ENCODE data around the gene KIRREL3. TPM values are rescaled to one million over a fixed set of nuclear protein-coding genes. Genes with fewer than 3 reads are reported as not detected.

KIRREL3 gene
- total and polyA plus RNA-seq, 2 of the 4 experiments (the other 2 are of a cell fraction): 10.9 to 15.9 TPM

DNA sequence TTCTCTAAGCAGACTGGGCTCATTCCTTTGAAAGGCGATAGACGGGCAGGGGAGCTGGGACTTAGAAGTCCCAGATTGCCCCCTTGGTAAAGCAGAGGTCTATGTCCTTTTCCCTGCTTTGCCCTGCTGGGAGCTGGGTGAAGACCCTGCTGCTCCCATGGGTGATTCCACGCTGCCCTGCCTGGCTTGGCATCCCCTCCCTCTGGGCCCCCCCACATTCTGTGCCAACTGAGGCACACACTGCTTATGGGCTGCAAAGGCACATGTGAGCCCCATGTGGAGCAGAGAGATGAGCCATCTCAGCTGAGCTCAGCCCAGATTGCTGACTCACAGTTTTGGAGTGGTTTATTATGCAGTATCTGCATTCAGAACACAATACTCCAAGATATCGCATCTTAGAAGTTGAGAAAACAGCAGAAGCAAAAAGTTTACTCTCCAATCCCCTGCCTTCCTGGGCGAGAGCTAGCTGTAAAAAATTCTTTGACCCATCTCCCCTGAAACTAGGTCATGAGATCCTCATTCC, 517.9 kb downstream of the KIRREL3 start:
- dilution Hi-C loops (cut with HindIII; ENCODE audit: low sequenced_read_pairs, unreplicated experiment): no loop called here
- Histone ChIP-seq H3K9ac (ENCODE audit: low read depth, low read length) (no peak overlapping the region), H3K14ac (replicated peaks; ENCODE audit: low read depth, low read length) (no peak overlapping the region), H4K8ac (ENCODE audit: low read depth in 2 of 2, low read length in 2 of 2) (no peak overlapping the region), H2AK5ac (ENCODE audit: low read depth, low read length) (no peak overlapping the region), H2BK120ac (ENCODE audit: low read depth, low read length) (no peak overlapping the region), H3K4me3 (ENCODE audit: insufficient read depth, low read depth, low read length) (no peak overlapping the region), H4K91ac (ENCODE audit: insufficient read depth, low read depth, low read length) (no peak overlapping the region), H3K18ac (ENCODE audit: low read depth, low read length) (no peak overlapping the region), H3K23ac (ENCODE audit: low read depth, low read length) (no peak overlapping the region), H3K27me3 (ENCODE audit: control insufficient read depth, insufficient read depth, low read length) (no peaks in the 10 kb centered on the region), H3K56ac (ENCODE audit: extremely low read depth, insufficient read depth, low read length) (no peak overlapping the region), H3K9me3 (ENCODE audit: control insufficient read depth, insufficient read depth, low read length) (no peaks in the 10 kb centered on the region), H2AK9ac (replicated peaks; ENCODE audit: low read depth, low read length, poor library complexity) (no peak overlapping the region), H3K79me1 (ENCODE audit: low read depth in 1 of 2, low read length in 2 of 2) (no peaks in the 10 kb centered on the region), H2BK20ac (ENCODE audit: low read depth, low read length) (no peak overlapping the region), H2BK15ac (ENCODE audit: low read depth, low read length) (no peak overlapping the region), H2AFZ (replicated peaks; ENCODE audit: low read length, poor library complexity) (no peak overlapping the region), H3K4me1 (ENCODE audit: control insufficient read depth, insufficient read depth, low read length) (peaks cover 21% of the 10 kb centered on the region), H2BK5ac (ENCODE audit: low read depth, low read length, poor library complexity, severe bottlenecking) (no peak overlapping the region), H3K27ac (ENCODE audit: insufficient read depth, low read length) (no peak overlapping the region), H3K9me1 (ENCODE audit: insufficient read depth, low read length) (peaks cover 12% of the 10 kb centered on the region; the same call in 1 of the 2 replicates), H4K5ac (ENCODE audit: low read depth, low read length) (no peak overlapping the region), H3K36me3 (ENCODE audit: control insufficient read depth, insufficient read depth, low read length) (no peaks in the 10 kb centered on the region), H4K20me1 (ENCODE audit: insufficient read depth, low read length) (no peaks in the 10 kb centered on the region), H3K4ac (ENCODE audit: low read depth, low read length) (0 out of 2 replicates have a peak overlapping the region, but pooled peaks have one; percentile 5), H3K4me2 (ENCODE audit: low read depth, low read length) (no peak overlapping the region)
- ChIA-PET POLR2A (ENCODE audit: unreplicated experiment) (no interaction called here), CTCF (interaction anchor here (1.8 kb wide), 1 partner anchor 172 kb away, joined by 6 read pairs; no protein-coding TSS in a partner anchor)
- WGBS, 2 experiments (ENCODE audit: extremely low coverage in 2 of 2, insufficient read length in 1 of 2): 80% methylated on average over 1 of the region's 5 CpGs; no CpG with 5 or more reads in 1 of the 2 experiments
- ATAC-seq (ENCODE audit: low read depth) (no peak), DNase-seq (peak; percentile 6)
- no TSS peak for BruUV-seq (replicated peaks)
- TF ChIP-seq MAZ (IDR thresholded peaks at IDR 0.05; ENCODE audit: borderline replicate concordance, low read depth, low read length) (no peak), MAFK (IDR thresholded peaks at IDR 0.05; ENCODE audit: low read depth, low read length) (peak; percentile 32; the same call in 1 of the 2 replicates)
- in situ Hi-C loops (cut with MboI; ENCODE audit: low sequenced_read_pairs): no loop called here
- intact Hi-C loops (cut with micrococcal nuclease): no loop called here

All from IMR-90 (cell line).